ENCODE data around the gene SOX18.

The SOX18 gene

GRCh38 chr20:64045346-64046011 is 4.0 kb downstream of the SOX18 start:
- no peak for TF ChIP-seq CTCF (IDR thresholded peaks at IDR 0.05; ENCODE audit: borderline replicate concordance, insufficient read depth, low read depth, low read length)
- no peak overlapping the region for H3K4me3 ChIP-seq (ENCODE audit: low read depth, low read length)

- TF ChIP-seq CTCF (IDR thresholded peaks at IDR 0.05; ENCODE audit: borderline replicate concordance, insufficient read depth, low read depth, low read length), result no peak
- H3K4me3 ChIP-seq (ENCODE audit: low read depth, low read length), result no peak overlapping the region
These were observed 4.8 kb downstream of the SOX18 start for GRCh38 chr20:64044484-64045247.

GRCh38 chr20:64043768-64044167 is 5.7 kb downstream of the SOX18 start:
- H3K4me3 ChIP-seq (ENCODE audit: low read depth, low read length), result no peak overlapping the region
- TF ChIP-seq CTCF (IDR thresholded peaks at IDR 0.05; ENCODE audit: borderline replicate concordance, insufficient read depth, low read depth, low read length), result no peak

GRCh38 chr20:64042054-64042781 is 7.2 kb downstream of the SOX18 start:
- peak overlapping the region; percentile 18 for H3K4me3 ChIP-seq (ENCODE audit: low read depth, low read length)
- no peak for TF ChIP-seq CTCF (IDR thresholded peaks at IDR 0.05; ENCODE audit: borderline replicate concordance, insufficient read depth, low read depth, low read length)

- H3K4me3 ChIP-seq (ENCODE audit: low read depth, low read length), result no peak overlapping the region
- no peak for TF ChIP-seq CTCF (IDR thresholded peaks at IDR 0.05; ENCODE audit: borderline replicate concordance, insufficient read depth, low read depth, low read length)
These were observed 7.7 kb downstream of the SOX18 start for GRCh38 chr20:64041781-64042053.

GRCh38 chr20:64041040-64041780 is 8.2 kb downstream of the SOX18 start:
- TF ChIP-seq CTCF (IDR thresholded peaks at IDR 0.05; ENCODE audit: borderline replicate concordance, insufficient read depth, low read depth, low read length), result no peak
- H3K4me3 ChIP-seq (ENCODE audit: low read depth, low read length), result no peak overlapping the region
